Nephron (organoid): ENCODE measurements around the gene BRD4.

Source experiments
- H3K27ac Mint-ChIP-seq, 3 experiments: 2 replicates each; pipeline ENCODE4 v1.8.0; 2020; ENCODE audit warnings: mixed read lengths in 3 of 3, mild to moderate bottlenecking in 2 of 3, moderate library complexity in 1 of 3
- H3K27me3 Mint-ChIP-seq: 2 replicates; pipeline ENCODE4 v1.8.0; 2021; ENCODE audit warnings: low read depth, mild to moderate bottlenecking, moderate library complexity, mixed read lengths
- H3K36me3 Mint-ChIP-seq: 2 replicates; pipeline ENCODE4 v1.8.0; 2020; ENCODE audit warnings: low read depth, mixed read lengths
- H3K4me1 Mint-ChIP-seq: 2 replicates; pipeline ENCODE4 v1.8.0; 2020; ENCODE audit warnings: mixed read lengths
- H3K4me3 Mint-ChIP-seq, 3 experiments: 2 replicates each; pipeline ENCODE4 v1.8.0; 2020; ENCODE audit warnings: mild to moderate bottlenecking in 3 of 3, mixed read lengths in 3 of 3, moderate library complexity in 2 of 3
- H3K9me3 Mint-ChIP-seq: 2 replicates; pipeline ENCODE4 v1.8.0; 2020; ENCODE audit warnings: mixed read lengths
- CTCF ChIP-seq, 3 experiments: fragments of 200-600 bp; sonication (generic); IDR thresholded peaks; one replicate each; pipeline ENCODE4 v1.5.0; 2021; ENCODE audit warnings: antibody characterized with exemption in 3 of 3; ENCODE audit not compliant: unreplicated experiment in 3 of 3

BRD4 gene

GRCh38 chr19:15296353-15296752 lies 36.0 kb downstream of the BRD4 start:
- peaks cover 79% of the 10 kb centered on the region for H3K4me1 Mint-ChIP-seq
- H3K4me3 Mint-ChIP-seq, result no peak overlapping the region
- H3K9me3 Mint-ChIP-seq, result no peaks in the 10 kb centered on the region
- H3K27ac Mint-ChIP-seq, result peak overlapping the region; percentile 70 to 87 (median 81)
- no peak for TF ChIP-seq CTCF (IDR thresholded peaks at IDR 0.05; ENCODE audit: unreplicated experiment in 3 of 3)
- H3K27me3 Mint-ChIP-seq, result no peaks in the 10 kb centered on the region
- H3K36me3 Mint-ChIP-seq, result peaks cover 13% of the 10 kb centered on the region

GRCh38 chr19:15294561-15294990 lies 37.8 kb downstream of the BRD4 start:
- peaks cover 13% of the 10 kb centered on the region for H3K36me3 Mint-ChIP-seq
- TF ChIP-seq CTCF (IDR thresholded peaks at IDR 0.05; ENCODE audit: unreplicated experiment in 3 of 3), result no peak
- H3K4me1 Mint-ChIP-seq, result peaks cover 89% of the 10 kb centered on the region
- no peaks in the 10 kb centered on the region for H3K27me3 Mint-ChIP-seq
- H3K4me3 Mint-ChIP-seq, result no peak overlapping the region
- no peaks in the 10 kb centered on the region for H3K9me3 Mint-ChIP-seq
- peak overlapping the region in 1 of 3 experiments; percentile 61 for H3K27ac Mint-ChIP-seq

DNA sequence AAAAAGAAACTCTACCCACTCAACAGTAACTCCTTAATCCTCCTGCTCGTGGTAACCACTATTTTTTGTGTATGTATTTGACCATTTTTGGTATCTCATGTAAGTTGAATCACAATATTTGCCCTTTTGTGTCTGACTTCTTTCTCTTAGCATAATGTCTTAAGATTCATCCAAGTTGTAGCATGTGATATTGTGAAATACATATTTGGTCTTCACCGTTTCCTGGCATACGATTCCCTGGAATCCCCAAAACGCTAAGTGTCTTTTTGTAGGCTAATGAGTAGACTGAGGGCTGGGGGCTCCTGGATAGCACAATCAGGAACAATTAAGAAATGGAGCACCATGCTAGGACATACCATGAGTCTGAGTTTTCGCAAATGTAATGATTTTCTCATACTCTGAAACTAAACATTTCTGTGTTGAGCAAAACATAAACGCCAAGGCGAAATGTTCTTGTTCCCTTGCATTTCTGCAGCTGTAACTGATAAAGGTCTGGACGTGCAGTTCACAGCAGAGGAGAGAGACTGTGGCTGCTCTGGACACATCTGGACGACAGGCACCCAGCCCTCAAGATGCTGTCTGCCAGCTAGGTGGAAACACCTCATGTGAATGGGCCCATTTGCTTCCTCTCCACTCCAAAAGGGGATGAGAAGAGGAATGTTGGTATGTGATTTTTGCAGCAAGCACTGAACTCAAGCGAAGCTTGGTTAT lies 38.4 kb downstream of the BRD4 start:
- no peak for TF ChIP-seq CTCF (IDR thresholded peaks at IDR 0.05; ENCODE audit: unreplicated experiment in 3 of 3)
- H3K9me3 Mint-ChIP-seq, result no peaks in the 10 kb centered on the region
- H3K27me3 Mint-ChIP-seq, result no peaks in the 10 kb centered on the region
- H3K36me3 Mint-ChIP-seq, result peaks cover 13% of the 10 kb centered on the region
- peaks cover 88% of the 10 kb centered on the region for H3K4me1 Mint-ChIP-seq
- H3K4me3 Mint-ChIP-seq, result peak overlapping the region in 1 of 3 experiments; percentile 24
- H3K27ac Mint-ChIP-seq, result peak overlapping the region; percentile 1 to 61 (median 26)

GRCh38 chr19:15292847-15293582 lies 39.3 kb downstream of the BRD4 start:
- Mint-ChIP-seq H3K36me3 (peaks cover 13% of the 10 kb centered on the region), H3K4me3 (no peak overlapping the region), H3K27me3 (no peaks in the 10 kb centered on the region), H3K4me1 (peaks cover 89% of the 10 kb centered on the region), H3K9me3 (no peaks in the 10 kb centered on the region), H3K27ac (peak overlapping the region in 2 of 3 experiments; percentile 38 to 61)
- TF ChIP-seq CTCF (IDR thresholded peaks at IDR 0.05; ENCODE audit: unreplicated experiment in 3 of 3), result no peak

GRCh38 chr19:15292140-15292539 lies 40.2 kb downstream of the BRD4 start:
- Mint-ChIP-seq H3K27ac (peak overlapping the region in 2 of 3 experiments; percentile 11 to 60), H3K9me3 (no peaks in the 10 kb centered on the region), H3K36me3 (peaks cover 11% of the 10 kb centered on the region), H3K27me3 (no peaks in the 10 kb centered on the region), H3K4me3 (peak overlapping the region in 1 of 3 experiments; percentile 32), H3K4me1 (peaks cover 89% of the 10 kb centered on the region)
- TF ChIP-seq CTCF (IDR thresholded peaks at IDR 0.05; ENCODE audit: unreplicated experiment in 3 of 3), result no peak
